NT2/D1 (cell line): ENCODE measurements around the gene YJEFN3.

Experiments used
- SUZ12 ChIP-seq: IDR thresholded peaks from 2 replicates; pipeline ENCODE4 v1.6.1; 2011; ENCODE audit not compliant: insufficient read length, insufficient read depth; ENCODE audit errors: extremely low read depth
- YY1 ChIP-seq: IDR thresholded peaks from 2 replicates; pipeline ENCODE4 v1.6.1; 2011; ENCODE audit not compliant: insufficient read length, insufficient read depth
- ZNF274 ChIP-seq: IDR thresholded peaks from 2 replicates; pipeline ENCODE4 v1.6.1; 2011; ENCODE audit warnings: mild to moderate bottlenecking, low read depth, low read length

DNA sequence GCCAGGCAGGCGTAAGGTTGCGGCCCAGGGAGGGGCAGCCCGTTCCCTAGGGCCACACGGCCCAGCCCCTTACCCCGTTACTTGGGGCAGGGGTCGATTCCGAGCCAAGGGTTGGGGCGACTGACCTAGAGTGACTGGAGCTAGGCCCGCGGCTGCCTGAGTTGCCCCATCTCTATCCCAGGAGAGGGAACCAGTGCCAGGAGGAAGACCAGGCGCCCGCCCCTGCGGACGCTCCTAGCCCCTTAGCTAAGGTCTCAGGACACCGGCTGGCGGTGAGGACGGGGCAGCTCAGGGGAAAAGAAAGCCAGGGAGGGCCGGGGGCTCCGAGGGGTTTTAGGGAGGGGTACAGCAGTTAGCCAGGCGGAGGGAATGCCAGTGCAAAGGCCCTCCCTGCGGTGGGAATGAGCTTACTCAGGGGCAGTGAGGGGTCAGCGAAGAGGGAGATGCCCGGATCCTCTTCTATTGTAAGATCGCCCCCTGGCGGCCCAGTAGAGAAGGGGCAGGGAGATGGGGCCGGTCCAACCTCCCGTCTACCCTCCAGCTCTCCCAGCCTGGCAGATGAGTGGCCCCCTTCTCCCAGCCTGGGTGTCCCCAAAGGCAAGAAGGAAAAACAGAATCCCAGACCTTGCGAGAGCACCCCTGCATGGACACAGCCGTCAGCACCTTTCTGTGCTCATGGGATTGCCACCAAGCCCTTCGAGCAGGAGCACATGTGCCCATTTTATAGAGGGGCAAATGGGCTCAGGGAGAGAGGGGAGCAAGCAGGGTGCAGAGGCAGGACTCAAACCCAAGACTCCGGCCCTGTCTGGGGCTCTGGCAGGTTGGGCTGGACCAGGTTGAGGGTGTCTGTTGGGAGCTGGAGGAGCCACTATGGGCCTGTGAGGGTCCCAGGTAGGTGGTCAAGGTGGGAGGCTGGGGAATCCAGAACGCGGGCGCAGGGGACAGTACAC lies 25.6 kb downstream of the YJEFN3 start:
- TF ChIP-seq SUZ12, result no peak
- no peak for TF ChIP-seq YY1
- no peak for TF ChIP-seq ZNF274
